Activated naive CD4-positive, alpha-beta T cell treated with Interleukin-2 at 50 U/mL for 16 hours (primary cell): Measurements from ENCODE around the gene PKP1.
"Not testable (repeated sequence)": the region's sequence is repeated elsewhere in the genome, so short reads cannot be mapped to it uniquely, and the experiment has no call there.

Experiments
- DNase-seq: peaks from one replicate; pipeline ENCODE4 v3.0.0-alpha.2; 2020

The PKP1 gene

GRCh38 chr1:201282931-201283829, at the start of gene PKP1:
PKP1 (plus strand) TSS chr1:201283506; CDS start chr1:201283703, 197 bp downstream.
- DNase-seq = peak; percentile 11

- DNase-seq = not testable (repeated sequence)
Measured at GRCh38 chr1:201239646-201240045, 43.7 kb upstream of the PKP1 start.

GRCh38 chr1:201240171-201240570, 43.1 kb upstream of the PKP1 start:
- DNase-seq = no peak

GRCh38 chr1:201241736-201242135, 41.6 kb upstream of the PKP1 start:
- no peak for DNase-seq

GRCh38 chr1:201245082-201245481, 38.2 kb upstream of the PKP1 start:
- no peak for DNase-seq

- no peak for DNase-seq
Measured at GRCh38 chr1:201248721-201249559, 34.4 kb upstream of the PKP1 start.

- no peak for DNase-seq
Measured at GRCh38 chr1:201250326-201251011, 32.8 kb upstream of the PKP1 start.

- DNase-seq = no peak
Measured at GRCh38 chr1:201251411-201251810, 31.9 kb upstream of the PKP1 start.

GRCh38 chr1:201251851-201252430, 31.4 kb upstream of the PKP1 start:
- no peak for DNase-seq

GRCh38 chr1:201252944-201253371, 30.3 kb upstream of the PKP1 start:
- DNase-seq = no peak

GRCh38 chr1:201253411-201253810, 29.9 kb upstream of the PKP1 start:
- no peak for DNase-seq

- DNase-seq = no peak
Measured at GRCh38 chr1:201253906-201254624, 29.2 kb upstream of the PKP1 start.

GRCh38 chr1:201254625-201255478, 28.5 kb upstream of the PKP1 start:
- peak; percentile 66 for DNase-seq

GRCh38 chr1:201255479-201256362, 27.6 kb upstream of the PKP1 start:
- no peak for DNase-seq

- DNase-seq = not testable (repeated sequence)
Measured at GRCh38 chr1:201258132-201258531, 25.2 kb upstream of the PKP1 start.

- DNase-seq = no peak
Measured at GRCh38 chr1:201258763-201259230, 24.5 kb upstream of the PKP1 start.

- no peak for DNase-seq
Measured at GRCh38 chr1:201259476-201260235, 23.6 kb upstream of the PKP1 start.

GRCh38 chr1:201260236-201260590, 23.1 kb upstream of the PKP1 start:
- DNase-seq = no peak

GRCh38 chr1:201260648-201261311, 22.5 kb upstream of the PKP1 start:
- no peak for DNase-seq
